Calu3 (cell line): ENCODE data around the gene EYA3. TPM values are rescaled to one million over a fixed set of nuclear protein-coding genes. Genes with fewer than 3 reads are reported as not detected.

ENCODE experiments used
- BruUV-seq: library from RNA; stranded (reverse); fragments of 400-500 nt; replicated peaks from 2 replicates; lab custom pipeline; 2021; lab: Mats Ljungman, UMichigan
- CTCF ChIA-PET: fragments of 300-600 bp; sonication (Branson Sonifier 250); formaldehyde crosslinking; loops from one replicate; lab custom pipeline; 2022; ENCODE audit warnings: antibody characterized with exemption; lab: Charles Lee
- DNase-seq: peaks from one replicate; pipeline ENCODE4 v3.0.0; 2022
- H3K27ac Mint-ChIP-seq: one replicate; pipeline ENCODE4 v1.8.0; 2022; ENCODE audit warnings: mixed read lengths; ENCODE audit not compliant: unreplicated experiment
- H3K27me3 Mint-ChIP-seq: one replicate; pipeline ENCODE4 v1.8.0; 2022; ENCODE audit warnings: mixed read lengths; ENCODE audit not compliant: unreplicated experiment
- H3K36me3 Mint-ChIP-seq: one replicate; pipeline ENCODE4 v1.8.0; 2022; ENCODE audit warnings: mild to moderate bottlenecking, moderate library complexity, mixed read lengths; ENCODE audit not compliant: insufficient read depth, unreplicated experiment
- H3K4me1 Mint-ChIP-seq: one replicate; pipeline ENCODE4 v1.8.0; 2022; ENCODE audit warnings: mild to moderate bottlenecking, low read depth, mixed read lengths; ENCODE audit not compliant: unreplicated experiment
- H3K4me3 Mint-ChIP-seq: one replicate; pipeline ENCODE4 v1.8.0; 2022; ENCODE audit warnings: mild to moderate bottlenecking, low read depth, moderate library complexity, mixed read lengths; ENCODE audit not compliant: unreplicated experiment
- H3K9me3 Mint-ChIP-seq: one replicate; pipeline ENCODE4 v1.8.0; 2022; ENCODE audit warnings: low read depth, mixed read lengths; ENCODE audit not compliant: unreplicated experiment
- CTCF ChIP-seq: fragments of 200-600 bp; IDR thresholded peaks from one replicate; pipeline ENCODE4 v1.8.0; 2022; ENCODE audit warnings: antibody characterized with exemption; ENCODE audit not compliant: unreplicated experiment
- intact Hi-C: fragments of 100-400 bp; cut with micrococcal nuclease; formaldehyde crosslinking; loops from one replicate; pipeline ENCODE4 v1.10.0; 2022; ENCODE audit not compliant: unreplicated experiment
- total RNA-seq: library from RNA; stranded (reverse); gene quantifications from 2 replicates; pipeline ENCODE4 v1.2.3, GENCODE V29; 2022

The EYA3 gene
- total RNA-seq, 1 experiment from 2014 or later: 18.8 TPM

- Mint-ChIP-seq H3K27me3 (no peaks in the 10 kb centered on the region), H3K9me3 (no peaks in the 10 kb centered on the region), H3K4me3 (no peak overlapping the region), H3K4me1 (peaks cover 21% of the 10 kb centered on the region), H3K36me3 (no peaks in the 10 kb centered on the region), H3K27ac (no peak overlapping the region)
- intact Hi-C loops: no loop called here
- BruUV-seq: no TSS peak
- CTCF ChIA-PET: interaction anchor here (0.5 to 1.2 kb wide), 5 partner anchors 18 to 260 kb away, joined by 3 to 7 read pairs (median 3); no protein-coding TSS in a partner anchor
- DNase-seq: no peak
- TF ChIP-seq CTCF: no peak
These were observed 47.2 kb upstream of the EYA3 start for GRCh38 chr1:28135371-28136168.

GRCh38 chr1:28134651-28135207, 46.3 kb upstream of the EYA3 start:
- Mint-ChIP-seq H3K4me1 (peaks cover 21% of the 10 kb centered on the region), H3K9me3 (no peaks in the 10 kb centered on the region), H3K27ac (no peak overlapping the region), H3K27me3 (no peaks in the 10 kb centered on the region), H3K36me3 (no peaks in the 10 kb centered on the region), H3K4me3 (no peak overlapping the region)
- BruUV-seq: no TSS peak
- no peak for DNase-seq
- CTCF ChIA-PET: interaction anchor here (1.1 to 1.2 kb wide), 2 partner anchors 60 to 75 kb away, joined by 3 read pairs; no protein-coding TSS in a partner anchor
- TF ChIP-seq CTCF: no peak
- intact Hi-C loops: no loop called here

DNA sequence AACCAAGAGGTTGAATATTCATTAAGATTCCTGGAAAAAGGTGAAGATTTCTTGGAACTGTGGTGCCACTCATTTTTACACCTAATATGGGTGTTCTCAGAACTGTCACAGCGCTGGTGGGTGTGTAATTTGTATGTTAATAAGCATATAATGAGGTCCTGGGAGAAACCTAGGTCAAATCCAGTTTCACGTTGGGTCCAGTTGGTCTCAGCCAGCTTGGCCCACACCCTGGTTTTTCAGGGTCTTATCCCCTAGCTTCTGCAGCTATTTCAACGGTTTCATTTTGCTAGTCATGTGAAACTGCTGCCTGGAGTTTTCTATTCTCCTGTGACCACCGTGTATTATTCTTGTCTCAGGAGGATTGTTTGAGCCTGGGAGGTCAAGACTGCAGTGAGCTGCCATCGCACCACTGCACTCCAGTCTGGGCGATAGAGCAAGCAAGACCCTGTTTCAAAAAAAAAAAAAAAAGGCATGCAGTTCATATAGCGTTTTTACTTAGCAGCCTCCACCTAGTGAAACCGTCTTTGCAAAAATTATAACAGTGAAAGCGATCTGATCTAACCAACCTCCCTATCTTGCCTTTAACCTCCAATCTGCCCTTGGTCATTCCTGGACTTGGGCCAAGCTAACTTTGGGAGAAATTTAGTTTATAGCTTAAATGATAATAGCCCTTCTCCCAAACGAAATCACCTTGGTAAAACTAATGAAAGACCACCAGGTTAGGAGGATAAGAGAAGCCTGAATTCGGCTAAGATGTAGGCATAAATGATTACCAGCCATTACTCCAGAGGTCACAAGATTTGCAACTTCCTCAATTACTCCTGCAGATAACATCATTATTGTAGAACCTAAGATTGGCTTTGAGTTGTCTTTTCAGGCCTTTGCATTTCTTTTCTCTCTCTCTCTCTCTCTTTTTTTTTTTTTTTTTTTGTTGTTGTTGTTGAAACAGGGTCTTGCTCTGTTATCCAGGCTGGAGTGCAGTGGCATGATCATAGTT, 44.1 kb upstream of the EYA3 start:
- Mint-ChIP-seq H3K4me1 (peaks cover 18% of the 10 kb centered on the region), H3K27ac (no peak overlapping the region), H3K27me3 (no peaks in the 10 kb centered on the region), H3K9me3 (no peaks in the 10 kb centered on the region), H3K36me3 (no peaks in the 10 kb centered on the region), H3K4me3 (no peak overlapping the region)
- BruUV-seq: no TSS peak
- no peak for TF ChIP-seq CTCF
- DNase-seq: no peak
- CTCF ChIA-PET: interaction anchor here (0.5 kb wide), 1 partner anchor 44 kb away, joined by 6 read pairs; the partner anchor contains the start of gene EYA3
- intact Hi-C loops: no loop called here

DNA sequence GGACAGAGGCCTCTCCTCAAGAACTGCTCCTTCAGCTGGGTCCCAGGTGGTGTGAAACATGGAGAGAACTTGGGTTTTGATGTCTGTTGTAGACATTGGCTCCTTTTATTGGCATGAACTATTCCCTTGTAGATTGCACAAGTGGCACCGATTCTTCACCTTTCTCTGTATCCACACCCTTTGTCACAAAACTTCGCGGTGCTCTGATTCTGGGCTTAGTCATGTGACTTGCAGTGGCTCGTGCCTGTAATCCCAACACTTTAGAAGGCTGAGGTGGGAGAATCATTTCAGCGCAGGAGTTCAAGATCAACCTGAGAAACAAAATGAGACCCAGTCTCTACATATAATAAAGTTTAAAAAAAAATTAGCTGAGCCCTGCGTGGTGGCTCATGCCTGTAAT, 42.5 kb upstream of the EYA3 start:
- CTCF ChIA-PET: no interaction called here
- DNase-seq: no peak
- BruUV-seq: no TSS peak
- Mint-ChIP-seq H3K4me1 (peaks cover 2% of the 10 kb centered on the region), H3K36me3 (no peaks in the 10 kb centered on the region), H3K4me3 (no peak overlapping the region), H3K27me3 (no peaks in the 10 kb centered on the region), H3K9me3 (no peaks in the 10 kb centered on the region), H3K27ac (no peak overlapping the region)
- TF ChIP-seq CTCF: no peak
- intact Hi-C loops: no loop called here
